Inferior parietal cortex (tissue), 1 donor: ENCODE results near the gene SLC6A6.

Experiments
- DNase-seq: peaks from one replicate; pipeline ENCODE4 v3.0.0-alpha.2; 2016; ENCODE audit errors: extremely low spot score

SLC6A6 gene

GRCh38 chr3:14402304-14402811 lies at the start of gene SLC6A6:
SLC6A6 (plus strand) TSS chr3:14402606; CDS start chr3:14443635, 41,029 bp downstream.
- peak; percentile 86 for DNase-seq

GRCh38 chr3:14353502-14353901 lies 48.9 kb upstream of the SLC6A6 start:
- no peak for DNase-seq

GRCh38 chr3:14357463-14357862 lies 44.9 kb upstream of the SLC6A6 start:
- DNase-seq, result no peak

GRCh38 chr3:14358426-14359211 lies 43.8 kb upstream of the SLC6A6 start:
- no peak for DNase-seq

- DNase-seq, result no peak
Measured at GRCh38 chr3:14359348-14359747, 43.1 kb upstream of the SLC6A6 start.

- DNase-seq, result no peak
Measured at GRCh38 chr3:14360123-14360881, 42.1 kb upstream of the SLC6A6 start.

GRCh38 chr3:14361068-14361677 lies 41.2 kb upstream of the SLC6A6 start:
- DNase-seq, result no peak

GRCh38 chr3:14362890-14363289 lies 39.5 kb upstream of the SLC6A6 start:
- DNase-seq, result no peak

GRCh38 chr3:14363379-14363778 lies 39.0 kb upstream of the SLC6A6 start:
- no peak for DNase-seq

GRCh38 chr3:14363991-14364390 lies 38.4 kb upstream of the SLC6A6 start:
- no peak for DNase-seq

GRCh38 chr3:14364580-14365292 lies 37.7 kb upstream of the SLC6A6 start:
- DNase-seq, result no peak

- DNase-seq, result no peak
Measured at GRCh38 chr3:14366248-14366647, 36.2 kb upstream of the SLC6A6 start.

GRCh38 chr3:14366915-14367823 lies 35.2 kb upstream of the SLC6A6 start:
- DNase-seq, result no peak

- DNase-seq, result no peak
Measured at GRCh38 chr3:14368146-14368545, 34.3 kb upstream of the SLC6A6 start.

- no peak for DNase-seq
Measured at GRCh38 chr3:14368885-14369284, 33.5 kb upstream of the SLC6A6 start.

- no peak for DNase-seq
Measured at GRCh38 chr3:14369675-14370669, 32.4 kb upstream of the SLC6A6 start.

- no peak for DNase-seq
Measured at GRCh38 chr3:14370720-14371572, 31.5 kb upstream of the SLC6A6 start.
